Ovary (tissue), 3 donors: ENCODE data around the gene SIK2.

Experiments used
- CTCF ChIP-seq, 3 donors: fragments of 450-650 bp in 2 of 3; fragments of 200-600 bp in 1 of 3; IDR thresholded peaks; one replicate each; pipeline versions ENCODE4 v1.5.1 to v1.8.0; 2016 to 2022; ENCODE audit warnings: antibody characterized with exemption in 3 of 3, mild to moderate bottlenecking in 1 of 3
- POLR2A ChIP-seq: fragments of 450-650 bp; IDR thresholded peaks from one replicate; pipeline ENCODE4 v1.6.1; 2017; ENCODE audit warnings: antibody characterized with exemption, mild to moderate bottlenecking, moderate library complexity
- donor health status: DM: no; HTN: no; CAD: no.

- TF ChIP-seq CTCF (IDR thresholded peaks at IDR 0.05) (no peak), POLR2A (no peak)
Observed at GRCh38 chr11:111631024-111631665, 28.9 kb downstream of the SIK2 start.
